ENCODE data around the gene CD99. TPM values are rescaled to one million over a fixed set of nuclear protein-coding genes. Genes with fewer than 3 reads are reported as not detected.

The CD99 gene
- total and polyA plus RNA-seq, 2 donors (not counting 1 experiment from before 2014, with no cell fraction given), result 70.7 to 133 TPM

DNA sequence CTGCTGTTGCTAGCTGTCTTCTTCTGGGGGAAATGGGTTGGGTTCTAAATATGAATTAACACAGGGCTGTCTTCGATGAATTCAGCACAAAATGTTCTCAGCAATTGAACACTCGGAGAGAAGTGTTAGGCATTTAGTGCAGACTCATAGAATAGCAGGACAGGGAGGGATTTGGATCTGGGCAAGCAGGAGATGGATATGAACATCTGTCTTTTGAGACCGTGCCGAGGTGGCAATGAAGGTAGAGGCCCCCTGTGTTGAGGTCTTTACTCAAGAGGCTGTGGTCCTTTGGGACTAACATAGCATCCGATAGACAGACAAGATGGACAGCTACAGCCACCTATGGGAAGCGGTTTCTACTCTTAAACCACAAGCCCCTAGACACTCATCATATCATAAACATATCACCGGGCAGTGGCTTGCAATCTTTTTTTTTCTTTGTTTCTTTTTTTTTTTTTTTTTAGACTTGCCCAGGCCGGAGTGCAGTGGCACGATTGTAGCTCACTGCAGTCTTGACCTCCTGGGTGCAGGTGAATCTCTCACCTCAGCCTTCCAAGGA lies 6.7 kb downstream of the CD99 start:
- Mint-ChIP-seq H3K9me3 (ENCODE audit: insufficient read depth) (no peaks in the 10 kb centered on the region), H3K27me3 (no peaks in the 10 kb centered on the region), H3K4me3 (peak overlapping the region; percentile 60), H3K4me1 (peaks cover 90% of the 10 kb centered on the region), H3K27ac (peak overlapping the region; percentile 83)
- peaks cover 0 to 7% of the 10 kb centered on the region in 2 experiments for H3K36me3 ChIP-seq (replicated peaks in 1 of 2; ENCODE audit: control extremely low read depth in 1 of 2, control insufficient read depth in 1 of 2, extremely low read depth in 1 of 2, insufficient read depth in 2 of 2, low read length in 1 of 2)
- DNase-seq, result peak; percentile 23
- ATAC-seq (ENCODE audit: low read depth), result peak; percentile 19
- H4K20me1 ChIP-seq (ENCODE audit: control insufficient read depth, insufficient read depth, low read length, poor library complexity, severe bottlenecking), result peaks cover 81% of the 10 kb centered on the region
- H3K4me2 ChIP-seq (replicated peaks; ENCODE audit: low read depth, low read length, poor library complexity, severe bottlenecking), result peak overlapping the region; percentile 67
- peaks cover 92% of the 10 kb centered on the region for H3K79me2 ChIP-seq (ENCODE audit: control insufficient read depth, insufficient read depth, low read length)
- 17% methylated on average over 4 of the region's 9 CpGs for WGBS (ENCODE audit: insufficient coverage)
- POLR2A ChIA-PET, result no interaction called here
- no peaks in the 10 kb centered on the region for H3K27me3 ChIP-seq (replicated peaks in 1 of 4; ENCODE audit: control extremely low read depth in 1 of 4, control insufficient read depth in 3 of 4, insufficient read depth in 4 of 4, low read length in 3 of 4)
- no peak overlapping the region for H3K9ac ChIP-seq (ENCODE audit: low read length)
- intact Hi-C loops (cut with micrococcal nuclease), result no loop called here
- H3K27ac ChIP-seq (ENCODE audit: low read length in 2 of 2), result peak overlapping the region in 1 of 2 donors; percentile 48
- no peak overlapping the region for H2AFZ ChIP-seq (ENCODE audit: insufficient read depth, low read depth, low read length, poor library complexity, severe bottlenecking)
- peaks cover 64 to 80% of the 10 kb centered on the region in 2 donors for H3K4me1 ChIP-seq (ENCODE audit: control insufficient read depth in 2 of 2, insufficient read depth in 2 of 2, low read length in 2 of 2)
- H3K4me3 ChIP-seq (ENCODE audit: control extremely low read depth in 1 of 5, extremely low read depth in 1 of 5, insufficient read depth in 1 of 5, low read depth in 2 of 5, low read length in 4 of 5), result peak overlapping the region in 1 of 5 experiments; percentile 38
- CTCF ChIA-PET, result no interaction called here
- no peaks in the 10 kb centered on the region for H3K9me3 ChIP-seq (ENCODE audit: control extremely low read depth in 1 of 3, control insufficient read depth in 2 of 3, insufficient read depth in 1 of 3, low read length in 2 of 3)
- TF ChIP-seq, protein P1, sequence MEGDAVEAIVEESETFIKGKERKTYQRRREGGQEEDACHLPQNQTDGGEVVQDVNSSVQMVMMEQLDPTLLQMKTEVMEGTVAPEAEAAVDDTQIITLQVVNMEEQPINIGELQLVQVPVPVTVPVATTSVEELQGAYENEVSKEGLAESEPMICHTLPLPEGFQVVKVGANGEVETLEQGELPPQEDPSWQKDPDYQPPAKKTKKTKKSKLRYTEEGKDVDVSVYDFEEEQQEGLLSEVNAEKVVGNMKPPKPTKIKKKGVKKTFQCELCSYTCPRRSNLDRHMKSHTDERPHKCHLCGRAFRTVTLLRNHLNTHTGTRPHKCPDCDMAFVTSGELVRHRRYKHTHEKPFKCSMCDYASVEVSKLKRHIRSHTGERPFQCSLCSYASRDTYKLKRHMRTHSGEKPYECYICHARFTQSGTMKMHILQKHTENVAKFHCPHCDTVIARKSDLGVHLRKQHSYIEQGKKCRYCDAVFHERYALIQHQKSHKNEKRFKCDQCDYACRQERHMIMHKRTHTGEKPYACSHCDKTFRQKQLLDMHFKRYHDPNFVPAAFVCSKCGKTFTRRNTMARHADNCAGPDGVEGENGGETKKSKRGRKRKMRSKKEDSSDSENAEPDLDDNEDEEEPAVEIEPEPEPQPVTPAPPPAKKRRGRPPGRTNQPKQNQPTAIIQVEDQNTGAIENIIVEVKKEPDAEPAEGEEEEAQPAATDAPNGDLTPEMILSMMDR (IDR thresholded peaks at IDR 0.05), result no peak
- no peak for TF ChIP-seq EZH2 (IDR thresholded peaks at IDR 0.05; ENCODE audit: borderline replicate concordance, insufficient read depth, low read depth, low read length, poor library complexity, severe bottlenecking)

GRCh38 chrX:2698604-2699003 lies 7.5 kb downstream of the CD99 start:
- no peaks in the 10 kb centered on the region for H3K27me3 Mint-ChIP-seq
- ATAC-seq (ENCODE audit: low read depth), result no peak
- intact Hi-C loops (cut with micrococcal nuclease), result no loop called here
- H3K4me1 Mint-ChIP-seq, result peaks cover 88% of the 10 kb centered on the region
- no peak overlapping the region for H3K4me2 ChIP-seq (replicated peaks; ENCODE audit: low read depth, low read length, poor library complexity, severe bottlenecking)
- no peak overlapping the region for H3K9ac ChIP-seq (ENCODE audit: low read length)
- CTCF ChIA-PET, result no interaction called here
- no peaks in the 10 kb centered on the region for H3K9me3 Mint-ChIP-seq (ENCODE audit: insufficient read depth)
- no peaks in the 10 kb centered on the region for H3K9me3 ChIP-seq (ENCODE audit: control extremely low read depth in 1 of 3, control insufficient read depth in 2 of 3, insufficient read depth in 1 of 3, low read length in 2 of 3)
- peaks cover 86% of the 10 kb centered on the region for H4K20me1 ChIP-seq (ENCODE audit: control insufficient read depth, insufficient read depth, low read length, poor library complexity, severe bottlenecking)
- no peak overlapping the region for H3K4me3 ChIP-seq (ENCODE audit: control extremely low read depth in 1 of 5, extremely low read depth in 1 of 5, insufficient read depth in 1 of 5, low read depth in 2 of 5, low read length in 4 of 5)
- no peak overlapping the region for H3K27ac ChIP-seq (ENCODE audit: low read length in 2 of 2)
- peaks cover 92% of the 10 kb centered on the region for H3K79me2 ChIP-seq (ENCODE audit: control insufficient read depth, insufficient read depth, low read length)
- POLR2A ChIA-PET, result no interaction called here
- no peak overlapping the region for H2AFZ ChIP-seq (ENCODE audit: insufficient read depth, low read depth, low read length, poor library complexity, severe bottlenecking)
- no peak for TF ChIP-seq EZH2 (IDR thresholded peaks at IDR 0.05; ENCODE audit: borderline replicate concordance, insufficient read depth, low read depth, low read length, poor library complexity, severe bottlenecking)
- TF ChIP-seq, protein P1 (IDR thresholded peaks at IDR 0.05), result no peak
- H3K36me3 ChIP-seq (replicated peaks in 1 of 2; ENCODE audit: control extremely low read depth in 1 of 2, control insufficient read depth in 1 of 2, extremely low read depth in 1 of 2, insufficient read depth in 2 of 2, low read length in 1 of 2), result peaks cover 0 to 8% of the 10 kb centered on the region in 2 experiments
- peak overlapping the region; percentile 60 for H3K4me3 Mint-ChIP-seq
- H3K27ac Mint-ChIP-seq, result no peak overlapping the region
- WGBS (ENCODE audit: insufficient coverage), result 100% methylated on average over 1 of the region's 5 CpGs
- no peaks in the 10 kb centered on the region for H3K27me3 ChIP-seq (replicated peaks in 1 of 4; ENCODE audit: control extremely low read depth in 1 of 4, control insufficient read depth in 3 of 4, insufficient read depth in 4 of 4, low read length in 3 of 4)
- peaks cover 58 to 76% of the 10 kb centered on the region in 2 donors for H3K4me1 ChIP-seq (ENCODE audit: control insufficient read depth in 2 of 2, insufficient read depth in 2 of 2, low read length in 2 of 2)
- DNase-seq, result no peak

All from B cell (primary cell).